Activated CD8-positive, alpha-beta memory T cell treated with anti-CD3 and anti-CD28 coated beads for 4 hours (primary cell): ENCODE data around the gene HTR4.
"Not testable (repeated sequence)": the region's sequence is repeated elsewhere in the genome, so short reads cannot be mapped to it uniquely, and the experiment has no call there.

Source experiments
- DNase-seq, 2 donors: peaks; one replicate each; pipeline ENCODE4 v3.0.0-alpha.2; 2020; ENCODE audit warnings: low read depth in 2 of 2

HTR4 gene

DNA sequence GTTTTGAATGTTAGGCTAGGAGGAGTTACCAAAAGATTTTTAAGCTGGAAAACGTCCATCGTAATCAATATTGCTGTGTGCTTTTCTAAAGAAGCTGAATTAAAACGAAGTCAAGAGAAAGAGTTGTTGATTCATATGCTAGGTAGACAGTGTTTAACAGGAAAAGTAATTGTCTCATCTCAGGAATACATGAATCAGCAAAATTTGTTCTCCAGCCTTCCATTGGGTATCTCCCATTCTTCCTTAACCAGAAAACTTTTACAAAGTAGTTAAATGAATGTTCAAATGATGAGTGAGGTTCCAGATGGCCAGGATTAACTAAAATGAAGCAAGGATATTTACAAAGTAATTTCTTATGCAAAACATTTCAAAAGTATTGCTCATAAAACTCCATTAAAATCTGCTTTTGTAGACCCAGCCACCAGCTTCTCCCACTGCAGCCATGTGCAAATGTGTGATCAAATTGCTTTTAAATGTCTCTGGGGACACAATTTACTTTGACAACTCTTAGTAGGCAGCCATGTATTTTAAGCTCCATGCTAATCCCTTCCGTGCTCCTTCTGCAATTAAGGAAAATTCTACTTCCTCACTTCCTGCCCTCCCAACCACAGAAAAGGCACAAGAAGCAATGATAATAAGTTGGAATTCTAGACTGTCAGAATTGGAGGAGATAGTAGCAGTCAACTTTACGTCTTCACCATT, 121.2 kb downstream of the HTR4 start:
- DNase-seq, result no peak

DNA sequence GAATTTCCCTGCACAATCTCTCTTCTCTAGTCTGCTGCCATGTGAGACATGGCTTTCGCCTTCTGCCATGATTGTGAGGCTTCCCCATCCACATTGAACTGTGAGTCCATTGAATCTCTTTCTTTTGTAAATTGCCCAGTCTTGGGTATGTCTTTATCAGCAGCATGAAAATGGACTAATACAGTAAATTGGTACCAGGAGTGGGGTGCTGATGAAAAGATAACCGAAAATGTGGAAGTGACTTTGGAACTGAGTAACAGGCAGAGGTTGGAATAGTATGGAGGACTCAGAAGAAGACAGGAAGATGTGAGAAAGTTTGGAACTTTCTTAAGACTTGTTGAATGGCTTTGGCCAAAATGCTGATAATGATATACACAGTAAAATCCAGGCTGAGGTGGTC, 124.9 kb downstream of the HTR4 start:
- DNase-seq, result not testable (repeated sequence)

DNA sequence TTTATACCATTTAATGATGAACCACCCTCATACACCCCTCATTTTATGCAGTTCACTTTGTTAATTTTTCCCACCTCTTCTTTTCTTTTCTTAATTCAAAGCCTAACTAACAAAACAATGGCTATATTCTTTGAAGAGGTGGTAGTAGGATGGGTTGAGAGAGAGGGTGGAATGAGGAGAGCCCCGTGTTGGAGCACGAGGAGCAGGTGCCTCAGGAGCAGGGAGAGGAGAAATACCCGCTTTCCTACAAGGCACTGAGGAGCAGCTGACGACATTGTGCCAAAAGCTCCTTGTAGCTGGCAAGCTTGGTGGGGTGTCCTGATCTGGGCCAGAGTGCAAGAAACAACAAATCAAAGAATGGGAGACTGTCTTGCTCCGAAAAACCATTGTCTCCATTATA, 129.6 kb downstream of the HTR4 start:
- no peak for DNase-seq

DNA sequence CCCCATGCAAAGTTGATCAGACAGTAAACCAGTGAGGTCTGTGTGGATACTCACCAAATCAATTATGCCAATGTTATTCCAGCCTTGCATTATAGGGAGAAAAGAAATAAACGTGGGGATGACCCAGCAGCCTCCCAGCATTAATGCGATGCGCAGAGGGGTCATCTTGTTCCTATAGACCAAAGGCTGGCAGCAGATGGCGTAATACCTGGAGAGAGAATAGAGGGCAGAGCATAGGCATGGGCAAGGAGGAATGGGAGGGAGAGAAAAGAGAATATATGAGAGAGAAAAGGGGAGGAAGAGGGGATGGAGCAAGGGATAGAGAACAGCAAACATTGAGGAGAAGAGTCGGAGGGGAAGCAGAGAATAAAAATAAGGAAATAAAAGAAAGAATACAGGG, 131.2 kb downstream of the HTR4 start:
- no peak for DNase-seq

DNA sequence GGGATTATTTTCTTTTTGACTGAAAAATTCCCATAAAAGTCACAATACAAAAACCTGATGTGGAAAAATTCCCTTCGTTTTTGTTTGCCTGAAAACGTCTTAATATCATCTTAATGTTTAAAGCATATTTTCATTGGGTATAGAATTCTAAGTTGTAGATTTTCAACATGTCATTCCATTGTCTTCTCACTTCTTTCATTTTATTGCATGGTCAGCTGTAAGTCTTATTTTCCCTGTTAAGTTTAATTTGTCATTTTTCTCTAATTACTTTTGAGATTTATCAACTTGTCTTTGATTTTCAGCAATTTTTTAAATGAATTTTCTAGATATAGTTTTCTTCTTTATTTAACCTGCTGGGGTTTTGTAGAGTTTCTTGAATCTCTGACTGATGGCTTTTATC, 138.9 kb downstream of the HTR4 start:
- DNase-seq, result no peak

DNA sequence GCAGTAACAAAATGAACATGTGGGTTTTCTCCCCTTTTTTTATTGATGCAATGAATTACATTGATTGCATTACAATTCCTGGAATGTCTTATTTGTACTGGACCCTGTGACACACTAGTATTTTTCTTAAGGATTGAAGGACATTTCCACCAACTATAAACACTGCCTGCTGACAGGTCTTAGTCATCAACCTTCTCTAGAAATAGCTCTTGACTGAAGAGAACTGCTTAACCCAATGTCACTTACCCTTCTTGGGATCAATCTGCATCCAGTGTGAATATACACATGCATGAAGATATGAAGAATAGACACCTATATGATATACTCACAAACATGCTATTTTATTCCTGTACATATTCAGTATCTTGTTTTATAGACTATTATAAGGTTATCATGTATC, 140.0 kb downstream of the HTR4 start:
- DNase-seq, result no peak

DNA sequence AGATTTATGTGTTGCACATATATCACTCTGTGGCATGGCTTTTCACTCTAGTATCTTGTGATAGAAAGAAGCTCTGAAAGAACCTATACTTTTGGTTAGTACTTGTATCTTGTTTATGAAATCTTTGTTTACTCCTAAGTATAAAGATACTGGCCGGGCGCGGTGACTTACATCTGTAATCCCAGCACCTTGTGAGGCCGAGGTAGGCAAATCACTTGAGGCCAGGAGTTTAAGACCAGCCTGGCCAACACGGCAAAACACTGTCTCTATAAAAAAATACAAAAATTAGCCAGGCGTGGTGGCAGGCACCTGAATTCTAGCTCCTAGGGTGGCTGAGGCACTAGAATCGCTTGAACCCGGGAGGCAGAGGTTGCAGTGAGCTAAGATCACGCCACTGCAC, 141.8 kb downstream of the HTR4 start:
- DNase-seq, result no peak

DNA sequence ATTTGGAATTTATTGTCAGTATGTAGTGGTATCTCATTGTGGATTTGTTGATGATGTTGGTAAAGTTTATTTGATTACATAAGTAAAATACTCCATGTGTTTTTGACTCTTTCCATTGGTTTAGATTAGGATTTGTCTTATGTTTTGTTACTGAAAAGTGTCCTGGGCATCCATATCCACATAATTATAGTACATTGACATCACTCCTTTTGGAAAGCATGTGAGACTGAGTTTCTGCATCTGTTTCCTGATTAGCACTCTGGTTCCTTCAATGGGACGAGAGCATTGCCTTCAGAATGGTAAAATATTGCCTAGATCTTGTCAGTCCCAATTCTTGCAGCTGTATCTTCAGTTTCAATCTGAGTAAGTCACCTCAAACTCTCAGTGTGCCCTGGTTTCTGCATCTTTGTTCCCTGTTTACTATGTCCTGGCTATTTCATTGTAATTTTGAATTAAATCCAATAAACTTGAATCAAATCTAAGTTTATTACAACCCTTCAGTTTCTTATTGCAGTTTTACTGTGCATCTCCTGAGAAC, 142.4 kb downstream of the HTR4 start:
- DNase-seq, result no peak

DNA sequence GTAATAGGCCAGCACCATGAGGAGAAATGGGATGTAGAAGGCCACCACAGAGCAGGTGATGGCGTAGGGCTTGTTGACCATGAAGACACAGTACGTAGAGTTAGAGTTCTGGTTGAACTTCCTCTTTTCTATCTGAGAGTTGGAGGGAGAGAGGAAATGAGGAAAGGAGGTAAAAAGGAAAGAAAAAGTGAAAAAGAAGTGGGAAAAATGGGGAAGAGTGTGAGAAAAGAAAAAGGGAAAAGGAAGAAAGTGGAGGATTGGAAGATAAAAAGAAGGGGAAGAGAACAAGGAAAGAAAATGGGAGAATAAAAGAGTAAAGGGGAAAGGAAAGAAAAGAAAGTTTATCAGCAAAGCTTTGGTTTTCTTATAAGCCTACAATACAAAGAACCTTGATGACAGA, 144.4 kb downstream of the HTR4 start:
- no peak for DNase-seq

DNA sequence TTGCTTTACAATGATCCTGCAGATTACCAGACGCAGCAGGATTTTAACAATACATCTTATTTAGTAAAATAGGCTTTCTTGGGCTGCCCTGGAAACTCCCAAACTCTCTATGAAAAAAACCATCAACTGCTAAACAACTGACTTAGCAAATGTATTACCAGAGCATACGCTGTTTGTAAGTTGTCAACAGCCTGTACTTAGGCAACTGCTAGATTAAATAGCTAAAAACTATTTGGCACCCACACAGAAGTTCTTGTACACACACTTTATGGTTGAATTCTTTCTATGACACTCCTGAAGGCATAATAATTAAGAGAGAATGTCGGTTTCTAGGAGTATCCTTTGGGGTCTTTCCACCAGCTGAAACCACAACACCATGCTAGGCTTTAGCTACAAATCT, 146.7 kb downstream of the HTR4 start:
- no peak for DNase-seq

DNA sequence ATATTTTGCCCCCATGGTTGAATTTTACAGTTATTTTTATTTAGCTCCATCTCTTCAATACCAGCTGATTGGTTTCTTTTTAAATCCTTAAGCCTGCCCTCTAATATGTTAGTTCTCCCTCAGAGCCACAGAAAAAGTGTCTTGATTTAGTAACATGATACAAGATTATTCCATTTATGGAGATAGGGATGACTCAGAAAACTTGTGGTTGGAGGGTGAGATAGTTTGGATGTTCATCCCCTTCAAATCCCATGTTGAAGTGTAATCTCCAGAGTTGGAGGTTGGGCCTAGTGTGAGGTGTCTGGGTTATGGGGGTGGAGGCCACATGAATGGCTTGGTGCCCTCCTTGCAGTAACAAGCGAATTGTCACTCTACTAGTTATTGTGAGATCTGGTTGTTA, 154.9 kb downstream of the HTR4 start:
- no peak for DNase-seq

DNA sequence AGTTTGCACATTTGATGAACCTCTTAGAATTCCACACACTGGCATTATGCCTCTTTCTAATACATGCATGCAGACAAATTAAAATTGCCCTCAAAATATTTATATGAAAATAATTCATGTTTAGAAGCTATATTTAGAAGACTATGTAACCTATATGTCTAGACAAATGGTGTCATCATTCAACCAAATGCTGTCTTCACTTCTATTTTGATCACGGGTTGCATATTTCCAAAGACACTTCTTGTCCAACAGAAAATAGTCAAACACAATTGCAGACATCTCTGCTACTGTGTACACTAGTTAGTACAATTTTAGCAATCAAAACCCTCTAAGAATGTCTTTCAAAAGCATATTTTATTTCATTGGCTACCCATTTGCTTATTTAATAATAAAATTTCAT, 156.6 kb downstream of the HTR4 start:
- DNase-seq, result no peak

DNA sequence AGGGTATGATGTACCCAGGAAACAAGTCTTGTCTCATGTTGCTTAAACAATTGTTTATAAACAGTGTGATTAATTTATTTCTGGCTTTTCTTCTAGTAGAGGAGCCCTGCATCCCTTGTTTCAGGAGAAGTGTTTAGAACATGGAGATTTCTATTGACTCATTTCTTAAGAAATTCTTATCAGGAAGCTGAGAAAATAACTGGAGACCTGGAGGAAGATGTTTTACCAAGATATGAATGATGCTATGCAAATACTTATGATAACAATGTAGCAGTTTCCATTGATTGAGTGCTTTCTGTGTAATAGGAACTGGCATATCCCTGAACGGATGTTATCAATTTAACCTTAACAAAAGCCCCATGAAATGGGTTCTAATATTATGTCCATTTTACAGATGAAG, 162.0 kb downstream of the HTR4 start:
- no peak for DNase-seq

DNA sequence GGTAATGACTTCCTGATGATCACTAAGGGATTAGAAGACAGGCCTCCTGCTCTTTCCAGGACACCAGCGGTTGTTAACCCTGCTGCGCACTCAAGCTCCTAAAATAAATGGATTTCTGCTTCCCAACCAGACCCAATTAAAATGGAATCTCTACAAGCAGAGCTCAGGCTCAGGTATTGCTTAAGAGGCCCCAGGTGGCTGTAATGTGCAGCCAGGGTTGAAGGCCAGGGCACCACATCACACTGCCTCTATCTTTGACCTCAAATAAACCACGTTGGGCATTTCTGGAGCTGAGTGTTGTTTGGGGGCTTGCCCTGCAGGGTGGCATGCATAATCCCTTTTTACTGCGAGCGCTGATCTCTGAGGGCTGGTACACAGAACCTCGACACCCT, 162.5 kb downstream of the HTR4 start:
- DNase-seq, result no peak

DNA sequence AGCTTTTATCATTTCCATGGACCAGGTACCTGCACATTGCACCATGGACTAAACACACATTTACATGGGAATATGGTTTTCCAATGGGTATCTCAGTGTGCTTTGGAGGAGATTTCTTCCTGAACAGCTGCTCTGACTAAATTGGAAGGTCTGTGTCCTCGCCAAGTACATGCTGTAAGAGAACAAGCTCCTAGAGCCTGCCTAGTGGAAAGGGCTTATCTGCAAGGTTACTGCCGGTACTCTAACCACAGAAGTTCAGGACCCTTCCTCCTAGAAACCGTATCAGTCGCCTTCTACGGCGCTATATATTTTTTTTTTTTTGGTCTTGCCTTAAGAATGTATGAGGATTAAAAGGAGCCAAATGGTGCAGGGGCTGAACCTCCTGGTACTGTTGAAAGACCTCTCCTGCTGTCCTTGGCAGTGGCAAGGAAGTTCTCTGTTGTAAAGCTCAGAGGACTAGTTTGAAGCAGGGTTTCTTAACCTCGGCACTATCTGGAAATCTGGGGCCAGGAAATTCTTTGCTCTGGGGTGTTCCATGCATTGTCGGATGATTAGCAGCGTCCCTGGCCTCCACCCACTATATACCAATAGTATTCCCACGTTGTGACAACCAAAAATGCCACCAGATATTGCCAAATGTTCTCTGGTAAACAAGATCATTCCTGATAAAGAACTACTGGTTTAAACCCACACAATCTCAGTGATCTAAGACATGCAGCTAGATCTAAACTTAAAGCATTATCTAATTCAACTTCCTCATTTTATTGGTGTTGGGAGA, 163.1 kb downstream of the HTR4 start:
- no peak for DNase-seq

DNA sequence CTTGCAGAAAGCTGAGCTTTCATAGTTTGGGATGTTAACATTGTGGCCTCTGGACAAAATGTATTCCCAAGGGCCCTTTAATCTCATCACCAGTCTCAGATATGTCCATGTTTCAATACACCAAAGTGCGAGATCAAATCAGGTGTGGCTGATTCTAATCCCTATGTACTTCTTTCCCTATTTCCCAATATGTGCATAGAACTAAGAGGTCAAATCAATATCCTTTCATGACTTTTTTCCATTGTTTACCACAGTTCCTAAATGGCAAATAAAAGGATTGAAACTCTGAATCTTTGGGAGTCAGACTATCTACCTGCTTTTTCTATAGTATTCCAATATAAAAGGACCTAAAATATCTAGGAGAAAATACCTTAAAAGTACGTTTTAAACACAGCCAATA, 165.6 kb downstream of the HTR4 start:
- no peak for DNase-seq

DNA sequence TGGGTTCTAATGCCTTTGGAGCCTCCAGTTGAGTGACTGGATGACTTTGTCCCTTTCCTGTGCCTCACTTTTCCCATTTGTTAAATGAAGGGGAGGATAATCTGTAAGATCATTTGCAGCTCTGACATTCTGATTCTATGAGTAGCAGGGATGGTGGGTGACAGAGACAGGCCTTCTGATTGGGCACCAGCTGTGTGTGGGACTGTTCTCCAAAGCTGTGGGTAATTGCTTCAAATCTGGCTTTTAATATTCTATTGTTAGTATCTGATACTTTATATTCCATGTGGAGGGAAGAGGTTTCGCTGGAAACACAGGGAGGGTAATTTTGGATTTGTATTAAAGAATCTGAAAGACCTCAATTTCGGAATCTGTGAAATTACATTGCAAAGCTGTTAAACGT, 167.9 kb downstream of the HTR4 start:
- no peak for DNase-seq

DNA sequence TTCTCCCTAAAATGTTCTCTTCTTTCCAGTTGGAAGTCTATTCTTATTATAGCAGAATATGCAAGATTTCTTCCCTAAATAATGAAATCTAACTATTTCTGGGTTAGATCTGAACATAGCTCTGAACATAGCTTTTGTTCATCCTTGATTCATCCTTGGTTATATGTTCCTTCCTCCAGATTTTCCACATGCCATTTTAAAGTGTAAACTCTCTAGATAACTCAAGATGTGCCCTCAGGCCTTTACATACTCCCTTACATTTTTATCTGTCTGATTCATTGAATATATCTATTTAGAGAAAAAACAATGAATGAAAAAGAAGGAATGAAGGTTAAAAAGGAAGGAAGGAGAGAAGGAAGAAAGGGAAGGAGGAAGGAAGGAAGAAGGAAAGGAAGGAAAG, 169.7 kb downstream of the HTR4 start:
- DNase-seq, result no peak

DNA sequence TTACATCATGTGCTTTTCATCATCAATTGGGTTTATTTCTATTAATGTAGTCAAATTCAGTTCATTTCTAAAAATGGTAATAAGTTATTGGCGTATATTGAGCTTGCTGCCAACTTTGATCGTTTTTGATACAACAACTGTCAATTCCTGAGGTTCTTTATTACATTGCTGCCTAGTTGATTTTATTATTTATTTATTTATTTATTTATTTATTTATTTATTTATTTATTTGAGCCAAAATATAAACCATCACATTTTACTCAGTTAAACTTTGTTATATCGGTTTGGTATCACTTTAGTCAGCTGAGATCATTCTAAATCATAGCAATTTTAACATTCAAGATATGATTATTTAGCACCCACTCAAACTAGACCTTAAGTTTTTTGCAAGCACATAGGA, 170.6 kb downstream of the HTR4 start:
- DNase-seq, result no peak

DNA sequence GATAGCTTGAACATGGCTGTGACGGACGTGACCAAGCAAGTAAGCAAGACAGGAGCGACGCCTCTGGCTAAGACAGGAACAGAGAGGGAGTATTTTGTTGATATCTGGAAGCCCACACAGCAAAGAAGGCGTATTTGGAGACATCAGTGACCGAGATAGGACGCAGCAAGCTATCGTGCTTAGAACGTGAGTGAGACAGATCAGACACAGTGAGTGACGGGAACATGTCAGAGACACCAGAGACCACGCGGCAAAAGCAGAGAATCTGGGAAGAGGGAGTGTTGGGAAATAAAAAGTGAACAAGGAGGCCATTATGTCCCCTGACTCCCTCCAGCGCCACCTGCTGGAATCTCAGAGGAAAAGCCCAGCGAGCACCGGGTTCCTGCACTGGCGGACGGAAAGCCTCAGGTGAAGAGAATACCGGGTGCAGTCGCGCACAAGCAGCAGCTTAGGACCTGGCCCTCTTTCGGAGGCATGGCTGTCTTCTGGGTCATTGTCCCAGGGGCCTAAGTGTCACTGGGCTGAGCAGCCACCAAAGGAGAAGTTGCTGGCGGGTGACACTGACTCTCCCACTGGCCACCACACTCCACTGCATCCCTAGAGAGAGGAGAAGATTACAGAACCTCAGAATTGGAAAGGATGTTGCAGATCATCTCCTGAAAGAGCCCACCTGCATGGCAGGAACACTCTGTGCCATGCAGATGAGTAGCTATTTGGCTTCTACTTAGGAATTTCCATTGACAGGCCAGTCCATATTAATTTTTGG, 171.4 kb downstream of the HTR4 start:
- DNase-seq, result peak; percentile 4 to 11

DNA sequence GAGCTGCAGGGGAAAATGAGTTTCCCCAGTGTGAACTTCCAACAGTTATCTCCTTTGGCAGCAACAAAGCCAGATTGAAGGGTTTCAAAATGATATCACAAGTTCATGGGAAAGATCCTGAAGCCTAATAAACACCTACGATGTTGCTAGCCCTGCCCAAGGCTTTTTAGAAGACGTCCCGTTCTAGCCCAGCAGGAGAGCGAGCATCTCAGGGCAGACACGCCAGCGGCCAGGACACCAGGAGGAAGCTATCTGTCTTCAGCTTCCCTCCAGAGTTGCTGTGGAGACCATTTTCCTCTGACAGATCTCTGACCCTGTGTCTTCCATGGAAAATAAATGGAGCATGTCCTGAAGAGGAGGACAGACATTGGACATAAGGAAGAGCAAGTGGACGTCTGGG, 172.1 kb downstream of the HTR4 start:
- DNase-seq, result no peak

DNA sequence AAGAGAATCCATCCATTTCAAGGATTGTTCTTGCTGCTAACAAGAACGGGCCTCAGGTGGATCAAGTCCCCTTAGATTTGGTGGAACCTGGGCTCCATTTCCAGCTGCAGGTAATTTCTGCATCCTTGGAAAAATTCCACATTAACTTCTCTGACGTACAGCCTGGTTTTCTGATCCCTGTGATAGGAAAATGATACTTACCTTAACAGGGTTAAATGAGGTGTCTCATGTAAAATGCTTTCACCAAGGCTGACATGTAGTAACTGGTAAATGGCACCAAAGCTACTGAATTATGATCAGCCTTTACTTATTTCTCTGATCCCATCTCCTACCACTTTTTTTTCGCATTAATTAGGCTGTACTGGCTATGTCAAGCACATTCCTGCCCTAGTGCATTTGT, 176.9 kb downstream of the HTR4 start:
- DNase-seq, result no peak

DNA sequence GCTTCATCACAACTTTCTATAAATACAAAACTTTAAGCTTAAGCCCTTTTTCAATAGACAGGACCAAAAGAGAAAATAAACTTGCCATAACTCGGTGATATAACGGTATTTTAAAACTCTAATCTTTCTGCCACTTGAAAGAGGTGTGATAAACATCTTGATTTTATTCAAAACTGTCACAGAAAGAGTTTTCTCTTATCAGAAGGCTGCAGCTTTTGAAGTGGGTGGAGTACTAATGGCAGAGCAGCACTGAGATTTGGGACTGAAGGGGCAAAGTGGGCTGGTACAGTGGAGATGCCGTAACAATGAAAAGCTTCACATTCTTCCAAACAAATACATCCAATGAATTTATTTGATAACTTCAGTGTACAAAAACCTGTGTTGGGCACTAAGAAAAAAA, 178.0 kb downstream of the HTR4 start:
- DNase-seq, result no peak
